OCI-LY7 (cell line): ENCODE results near the gene ELP1.

Experiments
- EZH2phosphoT487 ChIP-seq: fragments of 200-600 bp; sonication (generic); IDR thresholded peaks from 2 replicates; pipeline ENCODE4 v1.6.1; 2018; ENCODE audit warnings: low read depth, borderline replicate concordance, mild to moderate bottlenecking, mixed run types, antibody characterized with exemption, low read length, moderate library complexity, mixed read lengths
- TF ChIP-seq, protein P1 (sequence below): fragments of 200-600 bp; sonication (generic); conservative IDR thresholded peaks from 2 replicates; pipeline ENCODE4 v1.5.1; 2014; ENCODE audit warnings: mild to moderate bottlenecking, antibody characterized with exemption, low read length, moderate library complexity, mixed read lengths

- TF ChIP-seq, protein P1, sequence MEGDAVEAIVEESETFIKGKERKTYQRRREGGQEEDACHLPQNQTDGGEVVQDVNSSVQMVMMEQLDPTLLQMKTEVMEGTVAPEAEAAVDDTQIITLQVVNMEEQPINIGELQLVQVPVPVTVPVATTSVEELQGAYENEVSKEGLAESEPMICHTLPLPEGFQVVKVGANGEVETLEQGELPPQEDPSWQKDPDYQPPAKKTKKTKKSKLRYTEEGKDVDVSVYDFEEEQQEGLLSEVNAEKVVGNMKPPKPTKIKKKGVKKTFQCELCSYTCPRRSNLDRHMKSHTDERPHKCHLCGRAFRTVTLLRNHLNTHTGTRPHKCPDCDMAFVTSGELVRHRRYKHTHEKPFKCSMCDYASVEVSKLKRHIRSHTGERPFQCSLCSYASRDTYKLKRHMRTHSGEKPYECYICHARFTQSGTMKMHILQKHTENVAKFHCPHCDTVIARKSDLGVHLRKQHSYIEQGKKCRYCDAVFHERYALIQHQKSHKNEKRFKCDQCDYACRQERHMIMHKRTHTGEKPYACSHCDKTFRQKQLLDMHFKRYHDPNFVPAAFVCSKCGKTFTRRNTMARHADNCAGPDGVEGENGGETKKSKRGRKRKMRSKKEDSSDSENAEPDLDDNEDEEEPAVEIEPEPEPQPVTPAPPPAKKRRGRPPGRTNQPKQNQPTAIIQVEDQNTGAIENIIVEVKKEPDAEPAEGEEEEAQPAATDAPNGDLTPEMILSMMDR = no peak
- no peak for TF ChIP-seq EZH2phosphoT487
These were observed 79.0 kb downstream of the ELP1 start for GRCh38 chr9:108854641-108855528.
